T1000 (cell line): Measurements from ENCODE around the gene VWC2.
"Not testable (repeated sequence)": the region's sequence is repeated elsewhere in the genome, so short reads cannot be mapped to it uniquely, and the experiment has no call there.

Source experiments
- DNase-seq: peaks from one replicate; lab custom pipeline; 2025; ENCODE audit warnings: mixed read lengths; lab: John Stamatoyannopoulos, UW

VWC2 gene

GRCh38 chr7:49850921-49851613, 77.6 kb downstream of the VWC2 start:
- no peak for DNase-seq

GRCh38 chr7:49851614-49851934, 78.1 kb downstream of the VWC2 start:
- not testable (repeated sequence) for DNase-seq

- peak; percentile 48 for DNase-seq
Observed at GRCh38 chr7:49852619-49853462, 79.4 kb downstream of the VWC2 start.

- DNase-seq = no peak
Observed at GRCh38 chr7:49855281-49855980, 82.0 kb downstream of the VWC2 start.

GRCh38 chr7:49860293-49860692, 86.9 kb downstream of the VWC2 start:
- DNase-seq = no peak

GRCh38 chr7:49866076-49866735, 92.8 kb downstream of the VWC2 start:
- DNase-seq = no peak

GRCh38 chr7:49866910-49867309, 93.5 kb downstream of the VWC2 start:
- DNase-seq = no peak

- no peak for DNase-seq
Observed at GRCh38 chr7:49873420-49873819, 100.0 kb downstream of the VWC2 start.

- DNase-seq = no peak
Observed at GRCh38 chr7:49875336-49875735, 101.9 kb downstream of the VWC2 start.

GRCh38 chr7:49876202-49876601, 102.8 kb downstream of the VWC2 start:
- DNase-seq = no peak

GRCh38 chr7:49878089-49878488, 104.7 kb downstream of the VWC2 start:
- no peak for DNase-seq

GRCh38 chr7:49878627-49879026, 105.2 kb downstream of the VWC2 start:
- DNase-seq = no peak

GRCh38 chr7:49883933-49884332, 110.5 kb downstream of the VWC2 start:
- DNase-seq = no peak

GRCh38 chr7:49885593-49886285, 112.3 kb downstream of the VWC2 start:
- DNase-seq = no peak

GRCh38 chr7:49892481-49892880, 119.0 kb downstream of the VWC2 start:
- no peak for DNase-seq

GRCh38 chr7:49893131-49893530, 119.7 kb downstream of the VWC2 start:
- DNase-seq = no peak

- DNase-seq = no peak
Observed at GRCh38 chr7:49894543-49894942, 121.1 kb downstream of the VWC2 start.

- DNase-seq = no peak
Observed at GRCh38 chr7:49911909-49912308, 138.5 kb downstream of the VWC2 start.

- no peak for DNase-seq
Observed at GRCh38 chr7:49926720-49927119, 153.3 kb downstream of the VWC2 start.

- DNase-seq = no peak
Observed at GRCh38 chr7:49927631-49928030, 154.2 kb downstream of the VWC2 start.

- DNase-seq = no peak
Observed at GRCh38 chr7:49928787-49929186, 155.3 kb downstream of the VWC2 start.

- DNase-seq = no peak
Observed at GRCh38 chr7:49931627-49932026, 158.2 kb downstream of the VWC2 start.
